GM08714 (cell line): ENCODE results near the gene LSR.

Experiments
- H3K4me3 ChIP-seq: fragments of 200-500 bp; sonication (Bioruptor generic); 2 replicates; pipeline ENCODE4 v1.5.1; 2014; ENCODE audit warnings: mild to moderate bottlenecking, low read length, inconsistent platforms
- ZNF274 ChIP-seq: IDR thresholded peaks from 2 replicates; pipeline ENCODE4 v1.6.1; 2012; ENCODE audit warnings: mild to moderate bottlenecking, low read depth, low read length

LSR gene

GRCh38 chr19:35247526-35248309 lies 1.1 kb upstream of the LSR start:
- peak overlapping the region; percentile 64 for H3K4me3 ChIP-seq
- TF ChIP-seq ZNF274 = no peak

- TF ChIP-seq ZNF274 = no peak
- H3K4me3 ChIP-seq = peak overlapping the region; percentile 64
Observed at GRCh38 chr19:35249146-35249847, 495 bp downstream of the LSR start.

- H3K4me3 ChIP-seq = peak overlapping the region; percentile 64
- TF ChIP-seq ZNF274 = no peak
Observed at GRCh38 chr19:35249848-35250711, 1.3 kb downstream of the LSR start.

- TF ChIP-seq ZNF274 = no peak
- no peak overlapping the region for H3K4me3 ChIP-seq
Observed at GRCh38 chr19:35251456-35251855, 2.7 kb downstream of the LSR start.

- no peak for TF ChIP-seq ZNF274
- H3K4me3 ChIP-seq = no peak overlapping the region
Observed at GRCh38 chr19:35253316-35254286, 4.8 kb downstream of the LSR start.

- H3K4me3 ChIP-seq = no peak overlapping the region
- TF ChIP-seq ZNF274 = no peak
Observed at GRCh38 chr19:35254341-35255297, 5.8 kb downstream of the LSR start.

GRCh38 chr19:35256566-35256965 lies 7.8 kb downstream of the LSR start:
- no peak for TF ChIP-seq ZNF274
- no peak overlapping the region for H3K4me3 ChIP-seq

GRCh38 chr19:35257113-35257461 lies 8.3 kb downstream of the LSR start:
- H3K4me3 ChIP-seq = no peak overlapping the region
- no peak for TF ChIP-seq ZNF274

- no peak for TF ChIP-seq ZNF274
- no peak overlapping the region for H3K4me3 ChIP-seq
Observed at GRCh38 chr19:35260694-35261304, 12.0 kb downstream of the LSR start.

- no peak overlapping the region for H3K4me3 ChIP-seq
- no peak for TF ChIP-seq ZNF274
Observed at GRCh38 chr19:35261356-35262100, 12.7 kb downstream of the LSR start.

GRCh38 chr19:35262101-35262761 lies 13.4 kb downstream of the LSR start:
- TF ChIP-seq ZNF274 = no peak

More at GRCh38 chr19:35262101-35262761, 13.4 kb downstream of the LSR start:
- no peak overlapping the region for H3K4me3 ChIP-seq
